GM12891 (cell line): ENCODE data around the gene CD226.

Source experiments
- SPI1 ChIP-seq: IDR thresholded peaks from 2 replicates; pipeline ENCODE4 v1.6.1; 2011; ENCODE audit warnings: low read depth, low read length, control low read depth
- TAF1 ChIP-seq: IDR thresholded peaks from 2 replicates; pipeline ENCODE4 v1.6.1; 2011; ENCODE audit warnings: low read depth, low read length, control low read depth

GRCh38 chr18:69906765-69907164 is 40.9 kb downstream of the CD226 start:
- TF ChIP-seq SPI1 (no peak), TAF1 (no peak)
